ENCODE results near the gene GPI. TPM values are rescaled to one million over a fixed set of nuclear protein-coding genes. Genes with fewer than 3 reads are reported as not detected.

Gene GPI
- total RNA-seq, 1 experiment from 2014 or later: 263 TPM

- no TSS peak for BruUV-seq (replicated peaks)
- DNase-seq (no peak), ATAC-seq (no peak)
- POLR2A ChIA-PET (ENCODE audit: unreplicated experiment): no interaction called here
- Histone ChIP-seq H3K27me3 (ENCODE audit: low read length) (no peaks in the 10 kb centered on the region), H3K4me3 (ENCODE audit: low read length) (no peak overlapping the region), H3F3A (ENCODE audit: low read length, unreplicated experiment) (no peaks in the 10 kb centered on the region), H3K9ac (ENCODE audit: low read length) (no peak overlapping the region), H3K4me2 (ENCODE audit: low read length) (no peak overlapping the region), H3K27ac (ENCODE audit: low read length) (no peak overlapping the region), H3K79me2 (ENCODE audit: low read length) (no peaks in the 10 kb centered on the region), H3K36me3 (ENCODE audit: low read depth, low read length) (no peaks in the 10 kb centered on the region), H3K4me1 (ENCODE audit: insufficient read depth, low read length) (peaks cover 16% of the 10 kb centered on the region; the same call in 1 of the 2 replicates), H3K9me3 (ENCODE audit: low read length) (no peaks in the 10 kb centered on the region), H2AFZ (ENCODE audit: low read length) (no peak overlapping the region), H3K9me2 (replicated peaks; ENCODE audit: low read length) (no peaks in the 10 kb centered on the region), H4K20me1 (ENCODE audit: low read length) (no peaks in the 10 kb centered on the region)
- CTCF ChIA-PET: no interaction called here
- TF ChIP-seq EZH2phosphoT487 (IDR thresholded peaks at IDR 0.05; ENCODE audit: borderline replicate concordance, low read length) (no peak), CTCF (conservative IDR thresholded peaks at IDR 0.05; ENCODE audit: low read depth, low read length) (no peak), EZH2 (IDR thresholded peaks at IDR 0.05; ENCODE audit: low read length, unreplicated experiment) (no peak)
- intact Hi-C loops (cut with micrococcal nuclease): no loop called here
Measured at GRCh38 chr19:34319785-34320184, 45.2 kb upstream of the GPI start.

GRCh38 chr19:34320277-34320676 lies 44.7 kb upstream of the GPI start:
- H3K36me3 ChIP-seq (ENCODE audit: low read depth, low read length): no peaks in the 10 kb centered on the region
- no peaks in the 10 kb centered on the region for H4K20me1 ChIP-seq (ENCODE audit: low read length)
- H3K79me2 ChIP-seq (ENCODE audit: low read length): no peaks in the 10 kb centered on the region
- ATAC-seq (no peak), DNase-seq (no peak)
- no TSS peak for BruUV-seq (replicated peaks)
- intact Hi-C loops (cut with micrococcal nuclease): no loop called here
- ChIA-PET POLR2A (ENCODE audit: unreplicated experiment) (no interaction called here), CTCF (no interaction called here)
- H3K27me3 ChIP-seq (ENCODE audit: low read length): no peaks in the 10 kb centered on the region
- H3K9me2 ChIP-seq (replicated peaks; ENCODE audit: low read length): no peaks in the 10 kb centered on the region
- H3K4me2 ChIP-seq (ENCODE audit: low read length): no peak overlapping the region
- TF ChIP-seq EZH2 (IDR thresholded peaks at IDR 0.05; ENCODE audit: low read length, unreplicated experiment) (no peak), EZH2phosphoT487 (IDR thresholded peaks at IDR 0.05; ENCODE audit: borderline replicate concordance, low read length) (no peak)
- H3K9ac ChIP-seq (ENCODE audit: low read length): no peak overlapping the region
- H3K27ac ChIP-seq (ENCODE audit: low read length): no peak overlapping the region
- peaks cover 16% of the 10 kb centered on the region; the same call in 1 of the 2 replicates for H3K4me1 ChIP-seq (ENCODE audit: insufficient read depth, low read length)
- no peak overlapping the region for H2AFZ ChIP-seq (ENCODE audit: low read length)
- H3F3A ChIP-seq (ENCODE audit: low read length, unreplicated experiment): no peaks in the 10 kb centered on the region
- H3K4me3 ChIP-seq (ENCODE audit: low read length): no peak overlapping the region
- no peaks in the 10 kb centered on the region for H3K9me3 ChIP-seq (ENCODE audit: low read length)

GRCh38 chr19:34321735-34322134 lies 43.3 kb upstream of the GPI start:
- intact Hi-C loops (cut with micrococcal nuclease): no loop called here
- CTCF ChIA-PET: no interaction called here
- Histone ChIP-seq H3K79me2 (ENCODE audit: low read length) (no peaks in the 10 kb centered on the region), H4K20me1 (ENCODE audit: low read length) (no peaks in the 10 kb centered on the region), H2AFZ (ENCODE audit: low read length) (no peak overlapping the region), H3K36me3 (ENCODE audit: low read depth, low read length) (no peaks in the 10 kb centered on the region), H3K4me1 (ENCODE audit: insufficient read depth, low read length) (peaks cover 11% of the 10 kb centered on the region; the same call in 1 of the 2 replicates), H3K27me3 (ENCODE audit: low read length) (no peaks in the 10 kb centered on the region), H3K4me3 (ENCODE audit: low read length) (no peak overlapping the region), H3K9me2 (replicated peaks; ENCODE audit: low read length) (no peaks in the 10 kb centered on the region), H3F3A (ENCODE audit: low read length, unreplicated experiment) (no peaks in the 10 kb centered on the region), H3K27ac (ENCODE audit: low read length) (no peak overlapping the region), H3K4me2 (ENCODE audit: low read length) (no peak overlapping the region), H3K9ac (ENCODE audit: low read length) (no peak overlapping the region), H3K9me3 (ENCODE audit: low read length) (no peaks in the 10 kb centered on the region)
- DNase-seq (no peak), ATAC-seq (no peak)
- POLR2A ChIA-PET (ENCODE audit: unreplicated experiment): no interaction called here
- TF ChIP-seq EZH2 (IDR thresholded peaks at IDR 0.05; ENCODE audit: low read length, unreplicated experiment) (no peak), EZH2phosphoT487 (IDR thresholded peaks at IDR 0.05; ENCODE audit: borderline replicate concordance, low read length) (no peak), CTCF (conservative IDR thresholded peaks at IDR 0.05; ENCODE audit: low read depth, low read length) (no peak)
- BruUV-seq (replicated peaks): no TSS peak

Measured in PC-3 (cell line).